Inflammatory macrophage treated with lipopolysaccharide for 4 hours (primary cell): ENCODE results near the gene STAP1.

Experiments
- DNase-seq: peaks from one replicate; pipeline ENCODE4 v3.0.0-alpha.2; 2020

STAP1 gene

DNA sequence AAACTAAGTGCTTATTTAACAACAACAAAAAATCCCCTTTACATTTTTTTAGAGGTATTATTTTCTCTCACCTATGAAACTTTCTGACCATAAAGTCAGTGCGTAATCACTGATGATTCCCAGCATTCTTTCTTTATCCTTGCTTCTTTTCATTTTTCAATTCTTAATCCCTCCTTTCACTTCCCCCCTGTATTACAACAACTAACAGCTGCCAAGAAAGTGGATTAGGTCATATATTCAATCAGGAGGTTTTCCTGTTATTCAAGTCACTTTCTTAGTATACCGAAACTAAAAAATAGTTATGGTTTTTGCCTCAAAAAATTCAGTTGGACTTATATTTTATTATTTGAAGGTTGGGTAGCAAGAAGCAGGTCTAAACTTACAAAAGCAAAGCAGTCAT lies 2.1 kb upstream of the STAP1 start:
- peak; percentile 83 for DNase-seq

DNA sequence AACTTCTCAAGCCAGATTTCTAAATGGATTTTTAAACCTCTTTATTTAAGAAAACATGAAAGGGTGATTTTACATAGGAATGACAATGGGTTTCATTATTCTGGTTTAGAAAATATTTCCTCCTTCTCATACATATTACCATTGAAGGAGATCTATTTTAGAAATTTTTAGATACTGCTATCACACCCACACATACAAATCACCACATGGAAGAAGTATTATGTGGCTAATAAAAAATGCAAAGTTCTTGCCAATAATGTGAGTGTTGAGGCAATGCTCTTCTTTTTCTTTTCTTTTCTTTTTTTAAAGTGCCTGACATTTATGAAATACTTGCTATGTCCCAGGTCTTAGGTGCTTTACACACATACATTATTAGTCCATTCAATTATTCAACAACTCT lies 6.8 kb downstream of the STAP1 start:
- DNase-seq: no peak

DNA sequence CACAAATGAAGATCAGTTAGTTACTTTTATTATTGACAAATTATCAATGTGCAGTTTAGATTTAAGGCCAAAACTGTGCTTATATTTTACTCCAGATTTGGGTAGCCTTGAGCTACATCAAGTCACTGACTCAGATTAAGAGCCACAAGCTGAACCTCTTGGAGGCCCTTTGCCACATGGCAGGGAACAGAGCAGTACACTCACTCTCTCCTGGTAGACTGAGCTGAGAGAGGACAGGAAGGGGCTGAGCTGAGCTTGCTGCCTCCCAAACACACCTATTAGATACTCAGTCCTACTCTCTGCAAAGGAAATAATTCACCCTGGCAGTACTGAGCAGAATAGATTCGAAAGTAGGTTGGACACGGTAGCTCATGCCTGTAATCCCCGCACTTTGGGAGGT lies 7.8 kb downstream of the STAP1 start:
- DNase-seq: no peak

DNA sequence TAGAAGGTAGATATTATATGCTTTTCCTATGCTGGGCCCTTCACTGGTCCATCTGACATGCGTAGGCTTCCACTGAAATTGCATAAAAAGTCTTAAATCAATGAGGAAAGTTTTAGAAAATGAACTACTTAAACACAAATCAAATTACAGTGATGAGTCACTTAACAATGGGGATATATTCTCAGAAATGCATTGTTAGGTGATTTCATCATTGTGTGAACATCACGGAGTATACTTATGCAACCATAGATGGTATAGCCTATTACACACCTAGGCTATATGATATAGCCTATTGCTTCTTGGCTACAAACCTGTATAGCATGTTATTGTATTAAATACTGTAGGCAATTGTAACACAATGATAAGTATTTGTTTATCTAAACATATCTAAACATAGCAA lies 10.3 kb downstream of the STAP1 start:
- peak; percentile 40 for DNase-seq

DNA sequence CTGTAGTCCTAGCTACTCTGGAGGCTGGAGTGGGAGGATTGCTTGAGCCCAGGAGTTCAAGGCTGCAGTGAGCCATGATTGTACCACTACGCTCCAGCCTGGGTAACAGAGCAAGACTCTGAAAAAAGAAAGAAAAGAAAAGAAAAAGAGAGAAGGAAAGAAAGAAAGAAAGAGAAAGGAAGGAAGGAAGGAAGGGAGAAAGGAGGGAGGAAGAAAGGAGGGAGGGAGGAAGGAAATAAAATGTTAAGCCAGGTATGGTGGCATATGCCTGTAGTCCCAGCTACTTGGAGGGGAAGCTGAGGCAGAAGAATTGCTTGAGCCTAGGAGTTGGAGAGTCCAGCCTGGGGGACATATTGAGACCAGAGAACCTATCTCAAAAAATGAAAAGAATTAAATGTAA lies 12.0 kb downstream of the STAP1 start:
- DNase-seq: no peak

DNA sequence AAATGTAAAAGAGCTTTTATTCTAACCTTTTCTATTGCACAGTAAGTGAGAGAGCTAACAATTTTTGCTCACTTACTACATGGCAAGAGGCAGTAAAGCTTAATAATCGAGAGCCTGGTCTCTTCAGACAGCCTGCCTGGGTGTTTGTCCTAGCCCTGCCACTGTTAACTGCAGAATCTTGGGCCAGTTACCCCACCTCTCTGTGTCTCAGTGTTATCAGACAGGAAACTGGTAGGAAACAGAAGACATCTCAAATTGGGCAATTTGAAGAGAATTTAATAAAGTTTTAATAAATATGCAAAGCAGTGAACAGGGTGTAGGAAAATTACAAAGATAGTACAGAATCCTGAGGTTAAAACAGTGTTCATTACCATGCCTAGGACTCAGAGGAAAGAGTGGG lies 13.4 kb downstream of the STAP1 start:
- no peak for DNase-seq

DNA sequence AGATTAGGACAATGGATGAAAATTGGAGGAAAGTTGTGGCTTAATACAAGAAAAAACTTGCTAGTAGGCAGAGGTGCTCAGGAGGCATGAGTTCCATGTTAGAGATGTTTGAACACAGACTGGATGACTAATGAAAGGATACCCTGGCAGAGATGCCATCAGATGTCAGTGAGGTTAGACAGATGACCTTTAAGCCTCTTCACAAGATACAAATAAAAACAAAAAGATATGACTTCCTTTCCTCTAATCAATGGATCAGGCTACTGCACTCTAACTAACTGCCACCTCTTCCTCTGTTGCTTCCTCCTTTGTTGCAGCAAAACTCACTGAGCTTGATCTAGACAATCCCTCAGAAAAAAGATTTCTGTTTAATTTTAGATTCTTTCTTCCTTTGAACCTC lies 14.7 kb downstream of the STAP1 start:
- DNase-seq: no peak

DNA sequence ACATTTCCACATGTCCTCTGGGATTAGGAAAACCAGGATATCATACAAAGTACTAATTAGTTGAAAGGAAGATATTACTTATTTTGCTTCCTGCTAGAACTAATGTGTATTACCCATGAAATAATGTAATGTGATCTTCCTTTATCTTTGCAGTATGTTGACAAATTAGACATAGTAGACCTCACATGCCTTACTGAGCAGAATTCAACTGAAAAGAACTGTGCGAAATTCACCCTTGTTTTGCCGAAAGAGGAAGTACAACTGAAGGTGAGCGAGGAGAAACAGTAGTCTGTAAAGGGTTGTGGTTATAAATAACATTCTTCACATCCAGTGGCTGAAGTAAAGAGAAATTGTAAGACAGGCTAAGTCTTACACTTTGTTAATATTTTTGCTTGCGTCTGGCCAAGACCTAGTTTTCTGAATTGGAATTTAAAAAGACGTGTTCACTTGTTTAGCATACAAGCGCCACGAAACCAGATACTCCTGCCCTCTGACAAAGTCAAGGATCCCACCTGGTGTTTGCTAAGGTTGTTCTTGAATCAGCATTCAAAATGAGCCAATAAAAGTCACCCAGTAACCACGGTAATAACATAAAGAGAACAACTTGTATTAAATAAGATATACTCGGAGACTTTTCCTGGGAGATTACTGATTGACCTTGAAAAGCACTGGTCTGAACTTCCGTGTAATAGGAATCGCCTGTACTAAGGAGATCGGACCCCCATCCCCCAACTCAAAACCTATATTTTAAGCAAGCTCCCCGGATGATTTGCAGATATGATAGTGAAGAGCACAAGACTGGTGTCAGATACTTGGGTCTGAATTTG lies 16.9 kb downstream of the STAP1 start:
- no peak for DNase-seq

DNA sequence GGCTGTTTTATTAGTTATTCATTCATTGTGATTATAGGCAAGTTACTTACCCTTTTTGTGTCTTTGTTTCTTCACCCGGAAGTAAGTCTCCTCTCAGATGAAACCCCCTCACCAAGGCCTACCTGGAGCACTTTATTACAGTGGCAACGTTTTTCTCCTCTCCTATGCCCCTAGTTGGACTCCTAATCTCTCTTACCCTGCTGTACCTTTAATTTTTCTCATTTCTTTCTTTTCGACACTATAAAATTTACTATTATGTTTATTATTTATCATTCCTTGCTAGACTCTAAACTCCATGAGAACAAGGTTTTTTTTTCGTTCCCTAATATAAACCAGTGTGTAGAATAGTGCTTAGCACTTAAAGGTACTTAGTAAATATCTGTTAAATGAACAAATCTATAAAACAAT lies 17.5 kb downstream of the STAP1 start:
- DNase-seq: no peak

DNA sequence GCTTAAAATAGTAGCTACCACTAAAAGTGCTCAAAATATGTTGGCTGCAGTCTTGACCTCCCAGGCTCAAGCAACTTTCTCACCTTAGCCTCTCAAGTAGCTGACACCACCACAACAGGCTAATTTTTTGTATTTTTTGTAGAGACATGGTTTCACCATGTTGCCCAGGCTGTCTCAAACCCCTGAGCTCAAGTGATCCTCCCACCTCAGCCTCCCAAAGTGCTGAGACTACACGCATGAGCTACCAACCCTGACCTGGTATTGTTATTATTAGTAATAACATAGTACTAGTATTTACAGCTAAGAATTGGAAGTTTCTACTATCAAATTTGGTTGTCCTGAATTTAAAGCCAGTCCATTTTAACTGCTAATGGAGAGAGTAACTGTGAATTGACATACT lies 18.0 kb downstream of the STAP1 start:
- no peak for DNase-seq

DNA sequence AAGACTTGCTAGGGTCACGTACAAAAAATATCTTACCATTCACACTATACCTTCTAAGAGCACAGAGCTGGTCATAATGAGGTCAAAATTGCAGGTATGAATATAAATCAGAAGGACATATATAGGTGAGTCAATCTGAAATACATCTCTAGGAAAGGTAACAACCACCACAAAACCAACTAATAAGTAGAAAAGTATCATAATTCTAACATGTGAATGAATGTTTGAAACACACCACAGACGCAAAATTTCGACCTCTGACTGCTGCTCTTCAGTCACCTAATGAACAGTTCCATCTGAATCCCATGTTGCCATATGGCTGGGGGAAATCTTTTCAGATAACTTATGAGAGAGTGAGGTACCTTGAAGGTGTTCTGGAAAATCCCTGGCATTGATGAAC lies 22.1 kb downstream of the STAP1 start:
- no peak for DNase-seq

DNA sequence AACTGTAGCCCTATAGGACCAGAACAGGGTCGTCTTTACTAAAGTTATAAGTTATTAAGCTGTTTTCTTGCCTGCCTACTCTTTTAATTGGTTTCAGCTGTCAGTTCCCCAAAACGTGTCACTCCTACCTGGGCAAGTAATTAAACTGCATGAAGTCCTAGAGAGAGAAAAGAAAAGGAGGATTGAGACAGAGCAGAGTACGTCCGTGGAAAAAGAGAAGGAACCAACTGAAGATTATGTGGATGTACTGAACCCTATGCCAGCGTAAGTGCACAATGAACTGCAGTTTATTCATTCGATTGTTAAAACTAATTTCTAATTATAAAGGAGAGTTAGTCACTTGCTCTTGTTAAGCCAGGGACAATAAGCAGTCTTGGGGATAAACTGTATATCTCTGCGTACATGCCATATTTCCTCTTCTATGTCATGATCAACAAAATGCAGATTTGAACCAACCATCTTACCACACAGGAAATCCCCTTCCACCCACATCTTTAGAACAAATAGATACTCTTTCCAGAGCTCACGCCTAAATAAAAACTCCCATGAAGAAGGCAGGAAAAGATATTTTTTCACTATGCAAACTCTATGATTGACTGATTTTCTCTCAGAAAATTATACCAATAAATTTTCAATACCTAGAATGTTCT lies 22.8 kb downstream of the STAP1 start:
- peak; percentile 61 for DNase-seq

DNA sequence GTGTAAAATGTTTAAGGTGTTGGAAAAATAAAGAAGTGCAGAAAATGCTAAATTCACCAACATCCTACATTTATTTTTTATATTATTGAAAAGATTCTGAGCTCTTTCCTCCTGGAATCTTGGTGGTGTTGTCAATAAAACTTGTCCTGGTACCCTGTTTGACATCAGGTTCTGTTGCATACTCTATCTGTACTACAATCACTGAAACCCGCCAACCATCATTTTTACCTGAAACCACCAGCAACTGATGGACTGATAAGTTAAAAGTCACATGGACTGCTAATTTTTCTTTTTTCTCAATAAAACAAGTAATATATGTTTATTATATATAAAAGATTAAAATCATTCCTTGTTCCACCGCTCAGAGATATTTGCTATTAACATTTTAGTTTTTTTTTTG lies 23.4 kb downstream of the STAP1 start:
- no peak for DNase-seq

DNA sequence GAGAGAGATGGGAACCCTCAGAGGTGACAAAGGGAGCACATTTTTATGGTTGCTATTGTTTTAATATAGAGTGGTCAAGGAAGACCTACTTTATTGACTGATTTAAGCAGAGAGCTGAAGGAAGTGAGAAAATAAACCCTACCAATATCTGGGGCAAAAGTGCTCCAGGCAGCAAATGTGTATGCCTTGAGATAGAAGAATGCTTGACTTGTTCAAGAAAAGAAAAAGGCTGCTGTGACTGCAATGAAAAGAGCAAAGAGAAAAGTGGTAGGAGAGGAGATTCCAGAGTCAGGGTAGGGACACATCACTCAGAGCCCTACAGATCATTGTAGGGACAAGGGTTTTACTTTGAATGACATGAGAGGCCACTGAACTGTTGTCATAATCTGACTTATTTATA lies 26.0 kb downstream of the STAP1 start:
- no peak for DNase-seq

DNA sequence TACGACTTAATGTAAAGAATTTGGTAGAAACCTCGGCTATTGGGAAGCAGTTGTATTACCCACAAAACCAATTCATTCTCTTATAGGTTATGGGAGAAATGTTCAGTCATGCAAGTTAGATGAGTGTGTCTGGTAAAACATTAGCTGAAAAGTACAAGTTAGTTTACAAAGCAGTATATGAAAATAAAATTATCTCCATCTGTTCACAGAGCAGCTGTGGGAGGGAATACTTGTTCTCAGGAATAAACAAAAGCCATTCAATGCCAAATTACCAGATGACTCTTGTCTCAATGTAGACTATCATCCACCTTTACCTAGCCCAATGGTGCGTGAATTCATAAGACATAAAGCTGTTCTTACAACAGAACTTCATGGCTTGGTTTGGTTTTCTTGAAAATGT lies 28.6 kb downstream of the STAP1 start:
- DNase-seq: no peak

DNA sequence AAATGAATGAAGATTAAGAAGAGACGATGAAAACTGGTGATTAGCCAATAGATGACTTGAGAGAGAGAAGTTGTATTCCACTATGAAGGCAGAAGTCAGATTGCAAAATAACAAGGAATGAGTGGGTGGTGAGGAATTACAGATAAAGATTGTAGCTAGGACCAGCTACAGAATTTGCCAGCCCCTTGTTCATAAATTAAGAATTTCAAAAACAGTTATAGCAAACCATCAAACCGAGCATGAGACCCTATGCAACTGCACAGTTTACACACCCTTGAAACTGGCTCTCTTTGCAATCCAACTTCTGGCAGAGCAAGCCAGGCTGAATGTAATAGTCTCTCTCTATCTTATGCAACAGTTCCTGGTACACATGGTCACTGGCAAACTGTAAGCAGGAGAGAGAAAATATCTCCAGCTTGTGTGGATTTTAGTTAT lies 35.2 kb downstream of the STAP1 start:
- DNase-seq: peak; percentile 77

DNA sequence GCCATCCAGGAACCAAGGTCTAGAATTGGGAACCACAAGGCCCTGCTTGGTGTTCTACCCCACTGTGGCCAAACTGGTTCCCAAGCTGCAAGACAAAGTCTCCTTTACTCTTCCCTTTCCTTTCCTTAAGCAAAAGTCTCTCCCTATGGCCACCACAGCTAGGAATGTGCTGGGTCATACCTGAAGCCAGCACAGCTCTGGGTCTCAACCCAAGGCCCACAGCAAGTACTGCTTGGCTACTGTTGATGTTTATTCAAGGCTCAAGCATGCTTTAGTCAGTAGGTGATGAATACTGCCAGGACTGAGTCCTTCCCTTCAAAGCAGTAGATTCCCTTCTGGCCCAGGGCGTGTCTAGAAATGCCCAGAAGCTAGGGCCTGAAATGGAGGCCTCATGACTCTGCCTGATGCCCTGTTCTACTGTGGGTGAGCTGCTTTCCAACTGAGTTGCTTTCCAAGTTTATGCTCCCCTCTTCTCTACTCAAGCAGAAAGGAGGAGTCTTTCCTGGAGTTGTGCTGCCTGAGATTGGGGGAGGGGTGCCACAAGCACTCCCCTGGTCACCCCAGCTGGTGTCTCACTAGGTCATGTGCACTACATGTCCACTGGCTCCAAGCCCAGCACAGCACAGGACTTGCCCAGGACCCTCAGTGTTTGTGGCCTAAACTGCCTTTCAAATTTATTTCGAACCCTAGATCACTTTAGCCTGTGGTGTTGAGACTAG lies 44.9 kb downstream of the STAP1 start:
- no peak for DNase-seq

DNA sequence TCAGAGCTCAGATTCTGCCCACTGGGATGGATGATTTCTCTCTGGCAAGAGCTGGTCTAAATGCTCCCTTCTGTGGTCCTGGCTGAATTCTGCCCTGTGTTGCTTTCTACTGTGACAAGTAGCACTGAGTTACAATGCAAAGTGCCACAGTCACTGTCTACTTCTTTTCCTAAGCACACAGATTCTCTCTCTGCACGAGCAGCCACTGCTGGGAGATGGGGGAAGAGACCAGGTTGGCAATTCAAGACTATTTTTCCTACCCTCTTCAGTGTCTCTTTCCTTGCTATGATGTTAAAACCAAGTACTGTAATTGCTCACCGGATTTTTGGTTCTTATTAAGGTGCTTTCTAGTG lies 45.5 kb downstream of the STAP1 start:
- DNase-seq: no peak

DNA sequence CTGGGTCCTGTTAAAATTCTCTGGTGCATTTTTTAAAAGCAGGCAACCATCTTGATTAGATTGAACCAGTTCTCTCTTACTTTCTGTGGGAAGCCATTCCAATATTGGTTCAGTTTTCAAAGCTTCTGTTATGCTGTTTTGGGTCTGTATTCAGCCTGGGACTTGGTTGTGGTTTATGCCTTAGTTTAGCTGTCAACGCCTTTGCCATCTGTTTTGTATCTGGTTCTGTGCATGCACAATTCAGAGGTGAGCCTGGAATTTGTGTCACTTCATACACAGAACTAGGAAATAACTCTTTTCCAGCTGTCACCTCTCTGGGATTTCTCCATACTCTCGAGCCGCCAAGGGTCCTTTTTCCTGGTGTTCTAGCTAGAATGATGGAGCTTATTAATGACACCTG lies 46.2 kb downstream of the STAP1 start:
- no peak for DNase-seq

DNA sequence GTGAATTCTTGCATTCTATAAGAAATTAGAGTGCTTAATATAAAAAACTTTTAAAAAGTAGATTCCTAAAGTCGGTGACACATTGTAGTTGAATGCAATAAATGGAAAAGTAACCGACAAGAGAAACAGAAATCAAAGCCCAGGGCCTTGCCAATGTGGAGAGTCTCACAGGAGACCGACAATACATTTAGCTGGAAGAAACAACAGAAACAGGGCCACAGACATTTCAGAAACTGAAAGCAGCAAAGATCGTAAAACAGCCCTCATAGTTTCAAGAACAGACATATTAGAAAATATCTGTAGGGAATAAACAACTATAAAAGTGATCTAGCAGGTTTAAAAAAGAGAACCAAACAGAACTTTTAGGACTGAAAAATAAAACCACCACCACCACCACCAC lies 49.5 kb downstream of the STAP1 start:
- DNase-seq: no peak

DNA sequence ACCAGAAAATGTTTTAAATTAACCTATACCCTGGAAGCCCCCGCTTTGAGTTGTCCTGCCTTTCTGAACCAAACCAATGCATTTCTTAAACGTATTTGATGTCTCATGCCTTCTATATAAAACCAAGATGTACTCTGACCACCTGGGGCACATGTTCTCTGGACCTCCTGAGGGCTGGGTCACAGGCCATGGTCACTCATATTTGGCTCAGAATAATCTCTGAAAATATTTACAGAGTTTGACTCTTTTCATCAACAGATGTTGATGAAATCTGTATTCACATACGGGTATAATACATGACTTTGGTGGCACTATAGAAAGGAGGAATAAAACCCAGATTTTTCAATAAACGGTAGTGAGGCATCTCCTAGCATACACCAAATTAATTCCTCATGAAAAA lies 55.7 kb downstream of the STAP1 start:
- no peak for DNase-seq

DNA sequence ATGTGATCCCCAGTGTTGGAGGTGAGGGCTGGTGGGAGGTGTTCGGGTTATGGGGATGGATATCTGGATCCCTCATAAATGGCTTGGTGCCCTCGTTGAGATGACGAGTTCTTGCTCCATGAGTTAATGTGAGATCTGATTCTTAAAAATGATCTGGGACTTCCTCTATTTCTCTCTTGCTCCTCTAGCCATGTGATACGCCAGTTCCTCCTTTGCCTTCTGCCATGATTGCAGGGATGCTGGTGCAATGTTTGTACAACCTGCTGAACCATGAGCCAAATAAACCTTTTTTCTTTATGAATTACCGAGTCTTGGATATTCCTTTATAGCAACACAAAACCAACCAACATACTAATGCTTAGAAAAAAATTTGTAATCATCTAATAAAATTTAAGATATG lies 56.6 kb downstream of the STAP1 start:
- DNase-seq: peak; percentile 30

DNA sequence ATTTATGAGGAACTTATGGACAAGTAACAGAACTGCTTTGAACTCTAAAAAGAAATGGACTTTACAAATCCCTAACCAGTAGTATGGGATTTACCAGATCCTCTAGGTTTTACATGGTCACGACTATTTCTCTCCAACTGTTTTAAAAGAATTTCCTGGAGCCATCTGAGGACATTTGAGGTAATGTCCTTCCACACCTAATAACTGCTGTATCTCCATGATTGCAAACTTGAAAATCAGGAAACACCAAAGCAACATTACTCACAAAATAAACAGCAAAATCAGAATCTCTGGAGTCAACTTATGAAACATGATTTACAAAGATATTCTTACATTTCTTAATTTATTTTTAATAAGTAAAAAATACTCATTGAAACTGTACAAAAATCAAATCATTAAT lies 58.0 kb downstream of the STAP1 start:
- no peak for DNase-seq

DNA sequence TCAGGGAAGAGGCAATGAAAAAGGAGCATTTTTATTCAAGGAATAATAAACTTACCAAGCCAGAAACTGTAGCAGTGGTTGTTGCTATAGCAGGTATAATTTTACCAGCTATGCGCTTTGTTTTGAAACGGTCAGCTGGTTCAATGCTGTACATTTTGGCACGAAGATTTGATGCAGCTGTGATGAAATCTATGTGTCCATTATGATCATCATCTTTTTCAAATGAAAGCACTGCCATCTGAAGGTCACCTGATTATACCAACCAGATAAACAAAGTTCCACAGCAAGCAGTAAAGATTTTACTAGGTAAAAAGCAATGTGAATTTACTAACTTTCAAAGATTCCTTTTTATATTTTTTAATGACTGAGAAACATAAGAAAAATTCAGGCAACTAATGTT lies 66.4 kb downstream of the STAP1 start:
- no peak for DNase-seq
